Esophagus muscularis mucosa (tissue), 3 donors: Measurements from ENCODE around the gene FAM151B.

Experiments
- POLR2A ChIP-seq: fragments of 450-650 bp; IDR thresholded peaks from one replicate; pipeline ENCODE4 v1.6.1; 2017; ENCODE audit warnings: antibody characterized with exemption, moderate library complexity, mild to moderate bottlenecking, low read depth
- POLR2AphosphoS5 ChIP-seq, 2 donors: sonication (generic); formaldehyde crosslinking; IDR thresholded peaks; one replicate each; pipeline ENCODE4 v1.6.1; 2017; ENCODE audit warnings: antibody characterized with exemption in 2 of 2
- TF ChIP-seq, protein P1 (sequence below), 3 experiments: fragments of 200-600 bp in 2 of 3; fragments of 450-650 bp in 1 of 3; sonication (generic) in 2 of 3; IDR thresholded peaks; one replicate each; pipeline ENCODE4 v1.5.1; 2017 to 2019; ENCODE audit warnings: antibody characterized with exemption in 3 of 3, mild to moderate bottlenecking in 2 of 3, moderate library complexity in 1 of 3

DNA sequence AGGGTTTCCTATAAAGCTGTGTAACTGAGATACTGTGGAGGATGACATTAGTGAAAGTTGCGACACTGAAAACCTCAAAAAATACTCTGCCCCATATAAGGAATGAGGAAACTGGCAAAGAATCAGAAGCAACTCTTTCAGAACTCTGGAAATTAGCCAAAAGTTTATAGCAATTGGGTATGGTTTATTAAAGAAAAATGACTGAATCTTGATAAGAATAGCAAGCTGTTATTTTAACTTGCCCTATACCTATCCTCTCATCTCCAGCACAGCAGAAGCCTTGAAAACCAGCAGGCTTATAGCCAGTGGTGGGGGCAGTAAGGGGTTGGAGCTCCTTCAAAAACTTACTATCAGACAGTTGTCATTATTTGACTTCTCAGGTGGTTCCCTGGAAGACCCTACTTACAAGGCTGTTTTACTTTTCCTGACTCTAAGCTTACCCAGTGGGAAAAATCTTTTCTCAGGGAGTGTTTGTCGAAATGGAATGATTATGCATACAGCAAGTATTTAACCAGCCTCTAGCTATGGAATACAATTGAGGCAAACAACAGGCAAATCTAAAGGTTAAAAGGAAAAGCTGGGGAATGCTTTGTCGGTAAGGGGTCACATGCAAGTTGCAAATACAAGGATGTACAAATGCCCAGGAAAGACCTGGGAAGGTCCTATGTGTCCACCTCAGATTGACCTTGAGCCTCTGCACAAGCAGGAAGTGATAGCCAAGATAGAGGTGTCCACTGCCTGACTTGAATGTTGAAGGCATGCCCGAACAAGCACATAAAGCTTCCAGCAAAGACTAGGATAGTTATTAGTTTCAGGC, 21.0 kb upstream of the FAM151B start:
- no peak for TF ChIP-seq POLR2A
- TF ChIP-seq, protein P1, sequence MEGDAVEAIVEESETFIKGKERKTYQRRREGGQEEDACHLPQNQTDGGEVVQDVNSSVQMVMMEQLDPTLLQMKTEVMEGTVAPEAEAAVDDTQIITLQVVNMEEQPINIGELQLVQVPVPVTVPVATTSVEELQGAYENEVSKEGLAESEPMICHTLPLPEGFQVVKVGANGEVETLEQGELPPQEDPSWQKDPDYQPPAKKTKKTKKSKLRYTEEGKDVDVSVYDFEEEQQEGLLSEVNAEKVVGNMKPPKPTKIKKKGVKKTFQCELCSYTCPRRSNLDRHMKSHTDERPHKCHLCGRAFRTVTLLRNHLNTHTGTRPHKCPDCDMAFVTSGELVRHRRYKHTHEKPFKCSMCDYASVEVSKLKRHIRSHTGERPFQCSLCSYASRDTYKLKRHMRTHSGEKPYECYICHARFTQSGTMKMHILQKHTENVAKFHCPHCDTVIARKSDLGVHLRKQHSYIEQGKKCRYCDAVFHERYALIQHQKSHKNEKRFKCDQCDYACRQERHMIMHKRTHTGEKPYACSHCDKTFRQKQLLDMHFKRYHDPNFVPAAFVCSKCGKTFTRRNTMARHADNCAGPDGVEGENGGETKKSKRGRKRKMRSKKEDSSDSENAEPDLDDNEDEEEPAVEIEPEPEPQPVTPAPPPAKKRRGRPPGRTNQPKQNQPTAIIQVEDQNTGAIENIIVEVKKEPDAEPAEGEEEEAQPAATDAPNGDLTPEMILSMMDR (IDR thresholded peaks at IDR 0.05), result no peak
- no peak for TF ChIP-seq POLR2AphosphoS5 (IDR thresholded peaks at IDR 0.05)
